Measurements from ENCODE around the gene LCK.

- TF ChIP-seq, protein P1, sequence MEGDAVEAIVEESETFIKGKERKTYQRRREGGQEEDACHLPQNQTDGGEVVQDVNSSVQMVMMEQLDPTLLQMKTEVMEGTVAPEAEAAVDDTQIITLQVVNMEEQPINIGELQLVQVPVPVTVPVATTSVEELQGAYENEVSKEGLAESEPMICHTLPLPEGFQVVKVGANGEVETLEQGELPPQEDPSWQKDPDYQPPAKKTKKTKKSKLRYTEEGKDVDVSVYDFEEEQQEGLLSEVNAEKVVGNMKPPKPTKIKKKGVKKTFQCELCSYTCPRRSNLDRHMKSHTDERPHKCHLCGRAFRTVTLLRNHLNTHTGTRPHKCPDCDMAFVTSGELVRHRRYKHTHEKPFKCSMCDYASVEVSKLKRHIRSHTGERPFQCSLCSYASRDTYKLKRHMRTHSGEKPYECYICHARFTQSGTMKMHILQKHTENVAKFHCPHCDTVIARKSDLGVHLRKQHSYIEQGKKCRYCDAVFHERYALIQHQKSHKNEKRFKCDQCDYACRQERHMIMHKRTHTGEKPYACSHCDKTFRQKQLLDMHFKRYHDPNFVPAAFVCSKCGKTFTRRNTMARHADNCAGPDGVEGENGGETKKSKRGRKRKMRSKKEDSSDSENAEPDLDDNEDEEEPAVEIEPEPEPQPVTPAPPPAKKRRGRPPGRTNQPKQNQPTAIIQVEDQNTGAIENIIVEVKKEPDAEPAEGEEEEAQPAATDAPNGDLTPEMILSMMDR (IDR thresholded peaks at IDR 0.05) = no peak
- TF ChIP-seq, protein P2, sequence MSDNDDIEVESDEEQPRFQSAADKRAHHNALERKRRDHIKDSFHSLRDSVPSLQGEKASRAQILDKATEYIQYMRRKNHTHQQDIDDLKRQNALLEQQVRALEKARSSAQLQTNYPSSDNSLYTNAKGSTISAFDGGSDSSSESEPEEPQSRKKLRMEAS (CRISPR knock-in tag; IDR thresholded peaks at IDR 0.05) = no peak
- TF ChIP-seq, protein P3, sequence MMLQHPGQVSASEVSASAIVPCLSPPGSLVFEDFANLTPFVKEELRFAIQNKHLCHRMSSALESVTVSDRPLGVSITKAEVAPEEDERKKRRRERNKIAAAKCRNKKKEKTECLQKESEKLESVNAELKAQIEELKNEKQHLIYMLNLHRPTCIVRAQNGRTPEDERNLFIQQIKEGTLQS (CRISPR knock-in tag; conservative IDR thresholded peaks at IDR 0.05) = no peak
- TF ChIP-seq JUN (CRISPR knock-in tag; IDR thresholded peaks at IDR 0.05) (no peak), ZNF671 (CRISPR knock-in tag; IDR thresholded peaks at IDR 0.05) (no peak), NFYB (CRISPR knock-in tag; conservative IDR thresholded peaks at IDR 0.05; ENCODE audit: low read depth) (no peak), ZNF121 (CRISPR knock-in tag; IDR thresholded peaks at IDR 0.05) (no peak)
- TF ChIP-seq, protein P4, sequence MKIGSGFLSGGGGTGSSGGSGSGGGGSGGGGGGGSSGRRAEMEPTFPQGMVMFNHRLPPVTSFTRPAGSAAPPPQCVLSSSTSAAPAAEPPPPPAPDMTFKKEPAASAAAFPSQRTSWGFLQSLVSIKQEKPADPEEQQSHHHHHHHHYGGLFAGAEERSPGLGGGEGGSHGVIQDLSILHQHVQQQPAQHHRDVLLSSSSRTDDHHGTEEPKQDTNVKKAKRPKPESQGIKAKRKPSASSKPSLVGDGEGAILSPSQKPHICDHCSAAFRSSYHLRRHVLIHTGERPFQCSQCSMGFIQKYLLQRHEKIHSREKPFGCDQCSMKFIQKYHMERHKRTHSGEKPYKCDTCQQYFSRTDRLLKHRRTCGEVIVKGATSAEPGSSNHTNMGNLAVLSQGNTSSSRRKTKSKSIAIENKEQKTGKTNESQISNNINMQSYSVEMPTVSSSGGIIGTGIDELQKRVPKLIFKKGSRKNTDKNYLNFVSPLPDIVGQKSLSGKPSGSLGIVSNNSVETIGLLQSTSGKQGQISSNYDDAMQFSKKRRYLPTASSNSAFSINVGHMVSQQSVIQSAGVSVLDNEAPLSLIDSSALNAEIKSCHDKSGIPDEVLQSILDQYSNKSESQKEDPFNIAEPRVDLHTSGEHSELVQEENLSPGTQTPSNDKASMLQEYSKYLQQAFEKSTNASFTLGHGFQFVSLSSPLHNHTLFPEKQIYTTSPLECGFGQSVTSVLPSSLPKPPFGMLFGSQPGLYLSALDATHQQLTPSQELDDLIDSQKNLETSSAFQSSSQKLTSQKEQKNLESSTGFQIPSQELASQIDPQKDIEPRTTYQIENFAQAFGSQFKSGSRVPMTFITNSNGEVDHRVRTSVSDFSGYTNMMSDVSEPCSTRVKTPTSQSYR (CRISPR knock-in tag; IDR thresholded peaks at IDR 0.05) = no peak
These were observed 30.1 kb upstream of the LCK start for GRCh38 chr1:32220746-32221580.
